ENCODE data around the gene TTC7B.

TTC7B gene

GRCh38 chr14:90698379-90698869, 117.8 kb downstream of the TTC7B start:
- H3K27ac ChIP-seq = no peak overlapping the region
- H3K36me3 ChIP-seq (ENCODE audit: insufficient read depth) = no peaks in the 10 kb centered on the region
- no peaks in the 10 kb centered on the region for H3K27me3 ChIP-seq (ENCODE audit: insufficient read depth, low read depth)
- no peak for TF ChIP-seq CTCF (conservative IDR thresholded peaks at IDR 0.05; ENCODE audit: low read depth, low read length)
- no peak overlapping the region for H3K9ac ChIP-seq
- no peaks in the 10 kb centered on the region for H3K79me2 ChIP-seq (ENCODE audit: insufficient read depth, low read depth)
- H3K4me2 ChIP-seq = no peak overlapping the region
- no peak overlapping the region for H3K4me3 ChIP-seq (IDR thresholded peaks at IDR 0.05; ENCODE audit: insufficient read depth, low read depth, low read length)
- no peak overlapping the region for H2AFZ ChIP-seq (ENCODE audit: low read depth)
- H3K4me1 ChIP-seq (ENCODE audit: low read depth, poor library complexity, severe bottlenecking) = no peaks in the 10 kb centered on the region
- no peaks in the 10 kb centered on the region for H4K20me1 ChIP-seq (ENCODE audit: insufficient read depth)

GRCh38 chr14:90697577-90698206, 118.5 kb downstream of the TTC7B start:
- Histone ChIP-seq H3K79me2 (ENCODE audit: insufficient read depth, low read depth) (no peaks in the 10 kb centered on the region), H3K4me2 (no peak overlapping the region), H3K27ac (no peak overlapping the region), H4K20me1 (ENCODE audit: insufficient read depth) (no peaks in the 10 kb centered on the region), H3K4me1 (ENCODE audit: low read depth, poor library complexity, severe bottlenecking) (no peaks in the 10 kb centered on the region), H3K36me3 (ENCODE audit: insufficient read depth) (no peaks in the 10 kb centered on the region), H3K27me3 (ENCODE audit: insufficient read depth, low read depth) (no peaks in the 10 kb centered on the region), H3K9ac (no peak overlapping the region), H3K4me3 (IDR thresholded peaks at IDR 0.05; ENCODE audit: insufficient read depth, low read depth, low read length) (no peak overlapping the region), H2AFZ (ENCODE audit: low read depth) (no peak overlapping the region)
- peak; percentile 75 for TF ChIP-seq CTCF (conservative IDR thresholded peaks at IDR 0.05; ENCODE audit: low read depth, low read length)

GRCh38 chr14:90697132-90697531, 119.1 kb downstream of the TTC7B start:
- Histone ChIP-seq H3K27ac (no peak overlapping the region), H3K9ac (no peak overlapping the region), H3K4me1 (ENCODE audit: low read depth, poor library complexity, severe bottlenecking) (no peaks in the 10 kb centered on the region), H3K4me2 (no peak overlapping the region), H3K36me3 (ENCODE audit: insufficient read depth) (no peaks in the 10 kb centered on the region), H3K27me3 (ENCODE audit: insufficient read depth, low read depth) (no peaks in the 10 kb centered on the region), H4K20me1 (ENCODE audit: insufficient read depth) (no peaks in the 10 kb centered on the region), H3K4me3 (IDR thresholded peaks at IDR 0.05; ENCODE audit: insufficient read depth, low read depth, low read length) (no peak overlapping the region), H2AFZ (ENCODE audit: low read depth) (no peak overlapping the region), H3K79me2 (ENCODE audit: insufficient read depth, low read depth) (no peaks in the 10 kb centered on the region)
- no peak for TF ChIP-seq CTCF (conservative IDR thresholded peaks at IDR 0.05; ENCODE audit: low read depth, low read length)

- Histone ChIP-seq H4K20me1 (ENCODE audit: insufficient read depth) (no peaks in the 10 kb centered on the region), H2AFZ (ENCODE audit: low read depth) (no peak overlapping the region), H3K4me2 (no peak overlapping the region), H3K27me3 (ENCODE audit: insufficient read depth, low read depth) (no peaks in the 10 kb centered on the region), H3K27ac (no peak overlapping the region), H3K36me3 (ENCODE audit: insufficient read depth) (no peaks in the 10 kb centered on the region), H3K79me2 (ENCODE audit: insufficient read depth, low read depth) (no peaks in the 10 kb centered on the region), H3K9ac (no peak overlapping the region), H3K4me3 (IDR thresholded peaks at IDR 0.05; ENCODE audit: insufficient read depth, low read depth, low read length) (no peak overlapping the region), H3K4me1 (ENCODE audit: low read depth, poor library complexity, severe bottlenecking) (no peaks in the 10 kb centered on the region)
- TF ChIP-seq CTCF (conservative IDR thresholded peaks at IDR 0.05; ENCODE audit: low read depth, low read length) = no peak
Measured at GRCh38 chr14:90696720-90697119, 119.5 kb downstream of the TTC7B start.

All from KMS-11 (cell line).